NCI-H146 treated with DMSO at 0.1 percent for 48 hours (cell line): Measurements from ENCODE around the gene RRP1B.
A peak's percentile ranks its signal among the peaks of the same experiment; 100 is the strongest.
"Not testable (repeated sequence)": the region's sequence is repeated elsewhere in the genome, so short reads cannot be mapped to it uniquely, and the experiment has no call there.

Source experiments
- DNase-seq: peaks from one replicate; lab custom pipeline; 2025; ENCODE audit not compliant: unreplicated experiment; lab: John Stamatoyannopoulos, UW

The RRP1B gene, protein sequence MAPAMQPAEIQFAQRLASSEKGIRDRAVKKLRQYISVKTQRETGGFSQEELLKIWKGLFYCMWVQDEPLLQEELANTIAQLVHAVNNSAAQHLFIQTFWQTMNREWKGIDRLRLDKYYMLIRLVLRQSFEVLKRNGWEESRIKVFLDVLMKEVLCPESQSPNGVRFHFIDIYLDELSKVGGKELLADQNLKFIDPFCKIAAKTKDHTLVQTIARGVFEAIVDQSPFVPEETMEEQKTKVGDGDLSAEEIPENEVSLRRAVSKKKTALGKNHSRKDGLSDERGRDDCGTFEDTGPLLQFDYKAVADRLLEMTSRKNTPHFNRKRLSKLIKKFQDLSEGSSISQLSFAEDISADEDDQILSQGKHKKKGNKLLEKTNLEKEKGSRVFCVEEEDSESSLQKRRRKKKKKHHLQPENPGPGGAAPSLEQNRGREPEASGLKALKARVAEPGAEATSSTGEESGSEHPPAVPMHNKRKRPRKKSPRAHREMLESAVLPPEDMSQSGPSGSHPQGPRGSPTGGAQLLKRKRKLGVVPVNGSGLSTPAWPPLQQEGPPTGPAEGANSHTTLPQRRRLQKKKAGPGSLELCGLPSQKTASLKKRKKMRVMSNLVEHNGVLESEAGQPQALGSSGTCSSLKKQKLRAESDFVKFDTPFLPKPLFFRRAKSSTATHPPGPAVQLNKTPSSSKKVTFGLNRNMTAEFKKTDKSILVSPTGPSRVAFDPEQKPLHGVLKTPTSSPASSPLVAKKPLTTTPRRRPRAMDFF

DNA sequence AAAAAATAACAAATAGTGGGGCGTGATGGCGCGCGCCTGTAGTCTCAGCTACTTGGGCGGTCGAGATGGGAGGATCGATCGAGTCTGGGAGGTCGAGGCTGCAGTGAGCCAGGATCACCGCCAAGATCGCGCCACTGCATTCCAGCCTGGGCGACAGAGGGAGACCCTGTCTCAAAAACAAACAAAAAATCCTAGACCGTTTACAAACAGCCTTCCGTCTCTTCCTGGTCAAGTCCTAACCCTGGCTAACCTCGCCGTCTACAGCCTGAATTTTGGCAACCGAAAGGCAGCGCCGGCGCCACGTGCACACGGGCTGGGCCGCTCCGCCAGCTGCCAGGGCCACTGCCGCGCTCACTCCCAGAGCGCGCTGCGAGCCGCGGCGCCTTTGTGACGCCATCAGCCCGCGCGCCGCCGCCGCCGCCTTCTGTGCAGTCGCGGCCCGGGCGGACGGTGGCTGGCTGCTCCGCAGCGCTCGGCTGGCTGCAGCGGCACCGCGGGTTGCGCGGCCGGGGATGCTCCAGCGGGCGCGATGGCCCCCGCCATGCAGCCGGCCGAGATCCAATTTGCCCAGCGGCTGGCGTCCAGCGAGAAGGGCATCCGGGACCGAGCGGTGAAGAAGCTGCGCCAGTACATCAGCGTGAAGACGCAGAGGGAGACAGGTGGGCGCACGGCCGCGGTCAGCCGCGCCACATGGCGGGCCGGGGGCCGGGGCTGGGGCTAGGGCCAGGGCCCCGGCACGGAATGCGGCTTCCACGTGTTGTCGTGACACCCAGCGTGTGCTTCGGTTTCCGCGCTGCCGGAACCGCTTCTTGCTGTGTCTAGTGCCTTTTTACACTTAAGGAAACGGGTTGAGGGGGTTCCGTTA, at the start of gene RRP1B, which contains the start of gene HSF2BP:
TSS of gene RRP1B (plus strand) at position 425 of the 865 bp plus-strand sequence. CDS start at position 530, 105 bp downstream.
TSS of gene HSF2BP (minus strand) at position 353 of the 865 bp plus-strand sequence. CDS start 1,392 bp downstream, outside the sequence.
- peak; percentile 56 for DNase-seq

DNA sequence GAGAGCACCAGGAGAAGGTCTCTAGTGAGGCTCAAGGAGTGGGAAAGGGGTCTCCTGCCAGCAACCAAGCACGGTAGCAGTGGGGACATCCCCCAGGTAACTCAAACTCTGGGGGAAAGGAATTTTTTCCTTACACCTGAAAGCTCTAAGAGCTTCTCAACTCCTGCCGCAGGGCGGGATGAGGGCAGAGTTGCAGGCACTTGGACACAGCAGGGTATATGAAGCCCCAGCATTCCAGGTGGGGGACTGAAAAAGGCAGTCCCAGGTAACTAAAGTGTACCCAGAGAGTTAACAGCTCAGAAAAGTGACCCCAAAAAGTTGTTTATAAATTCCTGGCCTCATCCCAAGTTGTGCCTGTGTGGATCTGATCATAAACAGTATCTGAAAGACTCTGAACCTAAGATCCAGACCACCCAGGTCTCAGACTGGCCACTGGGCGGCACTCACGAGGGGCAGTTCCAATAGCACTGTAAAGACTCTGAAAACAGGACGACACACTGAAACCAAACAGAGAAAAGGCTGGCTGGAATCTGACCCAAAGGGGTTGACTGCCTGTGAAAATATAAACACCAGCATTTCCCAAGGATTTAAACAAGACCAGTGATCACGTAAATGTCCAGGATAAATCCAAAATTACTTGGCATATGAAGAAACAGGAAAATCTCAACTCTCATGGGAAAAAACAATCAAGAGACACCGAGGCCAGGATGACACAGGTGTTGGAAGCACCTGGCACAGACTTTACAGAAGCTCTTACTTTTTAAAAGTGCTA, 47.6 kb upstream of the RRP1B start:
- DNase-seq: peak; percentile 49

DNA sequence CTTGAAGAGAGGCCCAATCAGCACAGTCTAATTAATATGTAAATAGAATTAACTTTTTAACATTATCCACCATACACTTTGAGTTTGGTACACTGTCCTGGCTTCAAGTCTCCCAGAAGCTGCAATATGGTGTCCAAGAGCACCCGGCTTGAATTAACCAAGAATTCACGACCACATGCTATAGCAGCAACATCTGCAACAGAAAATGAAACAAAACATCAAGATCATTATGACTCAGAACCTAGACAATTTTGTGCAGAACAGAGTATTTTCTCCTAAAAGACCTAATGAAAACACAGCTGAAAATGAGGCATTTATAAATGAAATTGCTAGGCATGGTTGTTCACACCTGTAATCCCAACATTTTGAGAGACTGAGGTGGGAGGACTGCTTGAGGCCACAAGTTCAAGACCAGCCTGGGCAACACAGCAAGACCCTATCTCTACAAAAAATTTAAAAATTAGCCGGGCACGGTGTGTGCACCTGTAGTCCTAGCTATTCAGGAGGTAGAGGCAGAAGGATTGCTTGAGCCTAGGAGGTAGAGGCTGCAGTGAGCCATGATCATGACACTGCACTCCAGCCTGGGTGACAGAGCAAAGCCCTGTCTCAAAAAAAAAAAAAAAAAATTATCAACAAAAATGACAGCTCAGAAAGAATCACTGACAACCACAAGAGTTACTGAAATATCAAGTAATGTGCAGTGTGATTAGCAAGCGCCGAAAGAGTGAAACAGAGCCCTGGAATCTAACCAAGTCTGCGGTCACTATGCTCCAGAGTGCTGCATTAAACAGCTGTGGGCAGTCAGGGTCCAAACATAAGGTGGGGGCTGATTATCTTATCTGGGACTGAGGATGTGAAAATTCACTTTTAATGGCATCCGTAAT, 45.4 kb upstream of the RRP1B start:
- DNase-seq: no peak

DNA sequence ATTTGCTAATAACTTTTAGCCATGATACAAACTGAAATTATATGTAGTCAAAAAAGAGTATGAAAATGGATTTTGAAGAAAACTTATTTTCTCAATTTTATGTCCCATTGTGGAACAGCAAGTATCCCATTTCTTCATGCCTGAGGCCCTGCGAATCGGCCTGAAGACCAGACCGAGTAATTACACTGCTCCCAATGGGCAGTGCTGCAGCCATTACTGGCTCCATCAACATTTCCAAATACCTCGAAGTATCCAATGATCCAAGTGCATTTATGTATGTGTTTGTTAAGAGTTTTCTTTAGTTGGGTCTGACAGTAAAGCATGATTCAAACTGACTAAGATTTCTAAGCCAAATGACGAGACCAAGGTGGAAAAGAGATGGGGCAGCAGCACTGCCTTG, 44.5 kb upstream of the RRP1B start:
- DNase-seq: no peak

DNA sequence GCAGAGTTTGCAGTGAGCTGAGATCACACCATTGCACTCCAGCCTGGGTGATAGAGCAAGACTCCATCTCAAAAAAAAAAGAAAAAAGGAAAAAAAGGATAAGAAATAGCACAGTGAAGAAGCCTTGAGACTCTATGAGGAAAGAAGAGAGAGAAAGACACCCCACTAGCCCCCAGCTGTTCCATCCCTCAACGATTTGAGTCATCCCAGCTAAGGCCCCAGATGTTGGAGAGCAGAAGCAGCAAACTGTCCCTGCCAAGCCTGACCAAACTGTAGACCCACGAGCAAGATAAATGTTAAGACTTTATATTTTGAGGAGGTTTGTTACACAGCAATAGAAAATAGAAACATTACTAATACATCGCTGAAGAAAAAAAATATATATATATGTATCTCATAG, 42.5 kb upstream of the RRP1B start:
- not testable (repeated sequence) for DNase-seq

DNA sequence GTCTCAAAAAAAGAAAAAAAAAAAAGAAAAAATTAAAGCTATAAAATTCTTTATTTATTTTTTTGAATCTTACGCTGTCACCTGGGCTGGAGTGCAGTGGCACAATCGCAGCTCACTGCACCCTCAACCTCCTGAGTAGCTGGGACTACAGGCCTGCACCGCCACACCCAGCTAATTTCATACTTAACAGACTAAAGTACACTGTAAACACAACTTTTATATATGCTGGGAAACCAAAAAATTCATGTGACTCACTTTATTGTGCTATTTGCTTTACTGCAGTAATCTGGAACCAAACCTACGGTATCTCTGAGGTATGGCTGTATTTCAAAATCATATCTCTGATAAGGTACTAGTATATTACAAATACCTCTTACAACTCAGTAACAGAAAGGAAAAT, 40.4 kb upstream of the RRP1B start:
- DNase-seq: no peak

DNA sequence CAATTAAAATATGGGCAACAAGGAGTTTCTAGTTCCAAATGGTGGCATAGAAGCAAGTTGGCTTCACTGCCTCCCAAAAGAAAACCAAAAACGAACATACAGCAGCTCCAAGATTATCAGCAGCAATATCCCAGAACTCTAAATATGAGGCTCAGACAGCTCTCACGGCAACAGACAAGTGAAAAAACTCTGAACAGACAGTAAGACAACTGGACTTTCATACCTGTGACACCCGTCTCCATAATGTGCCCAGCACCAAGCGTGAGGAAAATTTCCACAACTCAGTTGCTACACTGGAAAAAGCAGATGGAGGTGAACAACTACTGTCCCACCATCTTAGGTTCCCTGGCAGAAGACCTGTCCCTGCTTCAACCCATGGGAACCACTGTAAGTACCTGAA, 40.0 kb upstream of the RRP1B start:
- no peak for DNase-seq

DNA sequence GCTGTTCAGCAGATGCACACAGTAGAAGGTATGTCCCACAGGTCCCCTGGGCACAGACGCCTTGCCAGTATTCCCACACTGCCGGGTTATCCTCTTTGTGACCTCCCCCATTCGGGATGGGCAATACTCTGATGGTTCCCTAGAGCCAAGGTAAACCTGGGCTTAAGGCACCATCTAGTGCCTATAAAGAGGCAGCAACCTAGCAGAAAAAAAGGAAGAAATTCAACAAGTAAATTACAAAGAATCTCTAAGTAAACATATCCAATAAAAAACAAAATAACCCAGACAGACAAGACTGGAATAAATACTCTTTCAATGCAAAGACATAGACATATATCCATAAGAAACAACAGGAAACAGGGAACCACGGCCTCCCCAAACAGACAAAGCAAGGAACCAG, 39.5 kb upstream of the RRP1B start:
- DNase-seq: no peak

DNA sequence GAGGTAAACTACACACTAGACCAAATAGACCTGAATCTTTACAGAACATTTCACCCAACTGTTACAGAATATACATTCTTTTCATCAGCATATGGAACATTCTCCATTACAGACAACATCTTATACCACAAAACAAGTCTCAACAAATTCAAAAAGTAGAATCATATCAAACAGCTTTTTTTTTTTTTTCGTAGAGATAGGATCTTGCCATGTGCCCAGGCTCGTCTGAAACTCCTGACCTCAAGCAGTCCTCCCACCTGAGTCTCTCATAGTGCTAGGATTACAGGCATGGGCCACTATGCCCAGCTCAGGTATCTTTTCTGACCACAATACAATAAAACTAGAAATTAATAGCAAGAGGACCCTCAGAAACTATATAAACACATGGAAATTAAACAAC, 36.6 kb upstream of the RRP1B start:
- DNase-seq: no peak

DNA sequence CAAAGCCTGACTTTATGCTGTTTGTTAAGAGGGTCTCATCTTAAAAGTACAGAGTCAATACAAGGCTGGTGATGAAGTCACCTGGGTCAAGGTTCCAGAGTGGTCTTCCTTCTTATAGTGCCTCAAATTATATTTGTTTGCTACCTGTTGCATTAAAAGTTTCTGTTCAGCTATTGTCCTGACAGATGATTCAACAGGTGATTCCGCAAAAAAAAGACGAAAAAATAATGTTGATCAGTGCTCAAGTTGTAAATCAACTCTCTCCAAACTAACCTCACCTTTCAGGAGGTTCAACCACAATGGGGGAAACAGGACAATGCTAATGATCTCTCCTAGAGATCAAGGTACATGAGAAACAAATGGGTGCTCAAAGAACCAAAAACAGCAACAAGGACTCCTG, 35.8 kb upstream of the RRP1B start:
- DNase-seq: no peak

DNA sequence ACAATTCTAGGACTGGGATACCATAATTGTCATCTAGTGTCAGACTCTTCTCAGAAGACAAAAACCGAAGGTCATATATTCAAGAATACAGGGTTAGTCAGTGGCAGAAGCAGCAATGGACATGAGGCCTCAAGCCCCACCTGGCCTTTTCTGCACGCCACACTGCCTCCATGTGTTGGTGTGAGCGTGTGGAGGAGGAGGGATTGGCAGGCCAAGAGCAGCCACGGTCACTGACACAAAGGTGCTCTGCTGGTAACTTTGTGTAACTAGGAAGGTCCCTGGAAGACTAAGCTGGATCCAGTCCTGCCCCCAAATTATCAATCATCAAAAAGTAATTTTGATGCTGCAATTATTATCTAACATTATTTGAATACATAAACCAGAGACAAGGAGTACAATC, 35.0 kb upstream of the RRP1B start:
- no peak for DNase-seq

DNA sequence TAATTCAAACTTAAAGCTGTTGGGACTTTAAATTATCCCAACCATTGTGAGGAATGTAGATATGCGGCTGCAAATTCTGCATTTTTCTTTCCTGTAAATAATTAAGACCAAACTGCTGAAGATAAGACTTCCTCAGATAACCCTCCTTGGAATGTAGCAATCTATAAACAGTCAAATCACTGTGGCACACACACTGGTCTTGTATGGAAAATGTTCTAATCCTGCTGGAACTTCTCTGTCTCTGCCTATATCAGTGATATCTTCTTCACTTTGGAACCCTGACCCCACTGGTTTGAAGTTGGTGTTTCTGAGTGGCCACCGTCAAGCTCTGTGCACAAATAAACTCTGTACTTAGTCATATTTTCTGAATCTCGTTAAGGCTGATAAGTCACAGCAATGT, 33.0 kb upstream of the RRP1B start:
- DNase-seq: no peak

DNA sequence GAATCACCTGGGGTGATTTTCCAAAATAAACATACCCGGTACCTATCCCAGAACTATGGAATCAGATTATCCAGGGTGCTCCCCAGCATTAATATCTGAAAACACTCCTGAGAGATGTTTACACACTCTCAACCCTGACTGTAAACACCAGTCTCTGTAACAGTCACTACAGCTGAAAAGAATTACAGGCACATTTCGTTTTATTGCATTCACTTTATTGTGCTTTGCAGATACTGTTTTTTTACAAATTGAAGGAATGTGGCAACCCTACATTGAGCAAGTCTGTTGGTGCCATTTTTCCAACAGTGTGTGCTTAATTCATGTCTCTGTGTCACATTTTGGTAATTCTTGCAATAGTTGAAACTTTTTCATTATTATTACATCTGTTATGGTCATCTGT, 31.8 kb upstream of the RRP1B start:
- no peak for DNase-seq

DNA sequence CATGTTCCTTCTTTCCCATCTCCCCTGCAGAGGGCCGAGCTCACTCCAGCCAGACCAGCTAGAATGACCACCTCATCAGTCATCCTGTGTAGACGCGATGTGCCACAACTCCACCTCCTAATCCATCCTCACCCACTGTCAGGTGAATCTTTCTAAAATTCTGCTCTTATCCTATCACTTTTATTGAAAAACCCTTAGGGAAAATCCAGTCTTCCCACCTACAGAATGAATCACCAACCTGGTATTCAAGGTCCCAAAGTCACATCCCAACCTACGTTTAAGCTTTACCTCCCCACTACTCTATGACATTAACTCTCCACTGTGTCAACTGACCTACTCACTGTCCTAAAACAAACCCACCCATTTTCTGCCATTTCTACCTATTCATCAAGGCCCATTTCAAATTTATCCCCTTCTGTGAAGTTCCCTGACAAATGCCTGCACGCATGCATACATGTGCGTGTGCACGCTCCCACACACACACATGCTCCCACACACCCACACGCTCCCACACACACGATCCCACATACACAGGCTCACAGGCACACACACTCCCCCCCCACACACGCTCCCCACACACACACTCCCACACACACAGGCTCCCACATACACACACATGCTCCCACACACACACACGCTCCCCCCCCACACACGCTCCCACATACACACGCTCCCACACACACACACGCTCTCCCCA, 27.8 kb upstream of the RRP1B start:
- DNase-seq: no peak

DNA sequence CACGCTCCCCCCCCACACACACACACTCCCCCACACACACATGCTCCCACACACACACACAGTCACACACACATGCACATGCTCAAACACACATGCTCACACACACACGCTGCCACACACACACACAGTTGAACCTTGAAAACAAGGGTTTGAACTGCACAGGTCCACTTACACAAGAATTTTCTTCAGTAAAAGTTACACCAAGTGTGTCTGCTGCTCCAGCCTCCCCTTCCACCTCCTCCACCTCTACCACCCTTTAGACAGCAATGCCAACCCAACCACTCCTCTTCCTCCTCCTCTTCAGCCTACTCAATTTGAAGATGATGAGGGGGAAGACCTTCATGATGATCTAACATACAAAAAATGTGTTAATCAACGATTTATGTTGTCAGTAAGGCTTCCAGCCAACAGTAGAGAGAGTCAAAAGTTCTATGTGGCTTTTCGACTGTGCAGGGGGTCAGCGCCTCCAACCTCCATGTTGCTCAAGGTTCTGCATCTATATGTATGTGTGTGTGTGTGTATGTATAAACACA, 26.9 kb upstream of the RRP1B start:
- no peak for DNase-seq

DNA sequence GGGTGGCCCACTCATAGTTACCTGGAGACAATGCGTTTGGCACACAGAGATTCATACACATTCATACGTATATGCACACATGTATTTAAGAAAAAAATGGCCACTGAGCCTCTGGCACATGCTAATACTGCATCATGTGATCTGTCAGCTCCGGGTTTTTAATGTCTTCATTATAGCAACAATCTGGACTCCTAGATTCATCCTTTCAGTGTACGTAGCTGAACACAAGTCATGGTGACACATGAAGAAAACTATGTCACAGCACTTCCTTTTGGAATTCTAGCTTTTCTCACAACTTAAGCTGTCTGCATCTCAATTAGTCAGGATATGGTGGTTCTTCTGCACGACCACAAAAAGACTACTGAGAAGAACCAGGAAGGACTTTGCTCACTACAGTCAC, 24.7 kb upstream of the RRP1B start:
- no peak for DNase-seq

DNA sequence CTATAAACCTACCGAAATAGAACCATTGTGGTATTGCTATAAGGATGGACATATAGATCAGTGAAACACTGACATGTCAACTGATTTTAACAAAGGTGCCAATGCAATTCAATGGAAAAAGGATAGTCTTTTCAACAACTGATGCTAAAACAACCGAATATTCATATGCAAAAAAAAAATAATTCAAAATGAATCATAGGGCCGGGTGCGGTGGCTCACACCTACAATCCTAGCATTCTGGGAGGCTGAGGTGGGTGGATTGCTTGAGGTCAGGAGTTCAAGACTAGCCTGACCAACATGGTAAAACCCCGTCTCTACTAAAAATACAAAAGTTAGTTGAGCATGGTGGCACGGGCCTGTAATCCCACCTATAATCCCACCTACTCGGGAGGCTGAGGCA, 23.9 kb upstream of the RRP1B start:
- DNase-seq: no peak

DNA sequence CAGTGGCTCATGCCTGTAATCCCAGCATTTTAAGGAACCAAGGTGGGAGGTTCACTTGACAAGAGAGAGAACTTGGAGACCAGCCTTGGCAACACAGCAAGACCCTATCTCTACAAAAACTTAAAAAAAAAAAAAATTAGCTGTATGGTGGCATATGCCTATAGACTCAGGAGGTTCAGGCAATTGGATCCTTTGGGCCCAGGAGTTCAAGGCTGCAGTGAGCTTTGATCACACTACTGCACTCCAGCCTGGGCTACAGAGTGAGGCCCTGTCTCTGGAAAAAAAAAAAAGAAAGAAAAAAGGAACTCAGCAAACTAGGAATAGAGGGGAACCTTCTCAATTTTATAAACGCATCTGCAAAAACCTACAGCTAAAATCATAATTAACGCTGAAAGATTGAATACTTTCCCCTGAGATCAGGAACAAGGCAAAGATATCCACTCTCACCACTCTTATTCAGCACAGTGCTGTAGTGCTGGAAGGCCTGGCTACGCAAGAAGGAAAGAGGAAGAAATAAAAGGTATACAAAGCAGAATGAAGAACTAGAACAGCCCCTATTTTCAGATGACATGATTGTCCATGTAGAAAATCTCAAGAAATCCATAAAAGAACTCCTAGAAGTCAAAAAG, 21.7 kb upstream of the RRP1B start:
- no peak for DNase-seq
